ENCODE measurements around the gene EIF1AD.

The EIF1AD gene

DNA sequence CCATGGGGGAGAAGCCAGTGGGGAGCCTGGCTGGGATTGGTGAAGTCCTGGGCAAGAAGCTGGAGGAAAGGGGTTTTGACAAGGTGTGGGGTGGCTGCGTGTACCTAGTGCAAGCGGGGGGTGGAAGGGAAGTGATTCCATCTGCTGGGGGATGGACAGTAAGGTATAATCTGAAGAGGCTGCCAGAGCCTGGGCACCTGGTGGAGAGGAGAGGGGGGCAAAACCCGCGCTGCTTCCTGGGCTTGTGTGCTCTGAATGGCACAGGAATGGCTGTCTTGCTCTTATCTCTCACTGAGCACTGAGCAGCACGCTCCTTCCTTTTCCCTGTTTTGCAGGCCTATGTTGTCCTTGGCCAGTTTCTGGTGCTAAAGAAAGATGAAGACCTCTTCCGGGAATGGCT lies 1.3 kb upstream of the EIF1AD start:
- Histone ChIP-seq H3K4me1 (ENCODE audit: control insufficient read depth, insufficient read depth, low read length) (no peaks in the 10 kb centered on the region), H3K36me3 (ENCODE audit: control insufficient read depth, insufficient read depth, low read length) (peaks cover 20% of the 10 kb centered on the region; the same call in 1 of the 2 replicates), H3K4me3 (ENCODE audit: low read length) (peak overlapping the region; percentile 94; the same call in 1 of the 2 replicates), H3K27me3 (ENCODE audit: control insufficient read depth, insufficient read depth, low read length) (no peaks in the 10 kb centered on the region), H3K27ac (ENCODE audit: low read length) (no peak overlapping the region), H3K9me3 (ENCODE audit: control insufficient read depth, insufficient read depth, low read length) (no peaks in the 10 kb centered on the region)
- no CpG with 5 or more reads among the region's 6 CpGs for WGBS (ENCODE audit: insufficient coverage, insufficient read length)
- no peak for DNase-seq (ENCODE audit: low read depth, low spot score)

DNA sequence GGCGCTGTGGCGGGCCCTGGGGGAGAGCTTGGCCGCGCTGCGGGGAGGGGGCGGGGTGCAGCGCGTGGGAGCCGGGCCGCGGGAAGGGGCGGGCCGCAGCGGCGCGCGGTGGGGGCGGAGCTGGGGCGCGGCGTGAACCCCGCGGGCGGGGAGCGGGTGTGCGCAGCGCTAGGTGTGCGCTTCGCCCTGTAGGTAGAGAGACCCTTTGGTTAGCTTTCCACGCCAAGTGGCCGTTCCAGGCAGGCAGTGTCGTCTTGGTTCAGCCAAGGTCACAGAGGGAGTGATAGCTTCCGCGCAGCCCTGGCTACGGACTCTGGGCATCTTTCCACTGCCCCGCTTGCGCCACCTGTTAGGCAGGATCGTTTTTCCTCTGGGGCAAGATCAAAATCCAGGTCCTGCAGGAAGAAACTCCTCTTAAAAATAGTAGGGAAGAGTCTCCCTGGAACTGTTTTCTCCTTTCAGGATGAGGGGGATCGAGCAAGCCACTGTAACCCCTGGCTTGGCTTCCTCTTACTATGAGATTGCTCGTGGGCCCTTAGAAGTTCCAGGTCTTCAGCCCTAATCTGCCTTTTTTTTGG lies 780 bp upstream of the EIF1AD start:
- peak overlapping the region; percentile 94 for H3K4me3 ChIP-seq (ENCODE audit: low read length)
- H3K4me1 ChIP-seq (ENCODE audit: control insufficient read depth, insufficient read depth, low read length), result no peaks in the 10 kb centered on the region
- no CpG with 5 or more reads among the region's 40 CpGs for WGBS (ENCODE audit: insufficient coverage, insufficient read length)
- no peak overlapping the region for H3K27ac ChIP-seq (ENCODE audit: low read length)
- DNase-seq (ENCODE audit: low read depth, low spot score), result no peak
- H3K9me3 ChIP-seq (ENCODE audit: control insufficient read depth, insufficient read depth, low read length), result no peaks in the 10 kb centered on the region
- no peaks in the 10 kb centered on the region for H3K27me3 ChIP-seq (ENCODE audit: control insufficient read depth, insufficient read depth, low read length)
- peaks cover 24% of the 10 kb centered on the region; the same call in 1 of the 2 replicates for H3K36me3 ChIP-seq (ENCODE audit: control insufficient read depth, insufficient read depth, low read length)

DNA sequence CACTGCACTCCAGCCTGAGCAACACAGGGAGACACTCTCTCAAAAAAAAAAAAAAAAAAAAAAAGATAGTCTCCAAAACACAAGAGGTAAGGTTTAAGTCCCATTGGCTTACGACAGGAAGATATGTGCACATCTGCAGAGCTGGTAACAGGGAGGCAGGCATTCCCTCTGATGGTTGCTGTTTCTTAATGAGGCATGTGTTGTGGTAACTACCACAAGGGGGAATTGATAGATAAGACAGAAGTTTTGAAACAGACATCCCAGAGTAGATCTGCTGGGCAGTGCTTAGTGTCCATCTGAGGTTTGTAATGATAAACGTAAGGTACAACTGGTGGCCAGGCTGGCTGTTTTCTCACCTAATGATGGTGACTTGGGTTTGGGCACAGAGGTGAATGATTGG lies 4.7 kb downstream of the EIF1AD start:
- Histone ChIP-seq H3K36me3 (ENCODE audit: control insufficient read depth, insufficient read depth, low read length) (peaks cover 24% of the 10 kb centered on the region; the same call in 1 of the 2 replicates), H3K4me3 (ENCODE audit: low read length) (no peak overlapping the region), H3K27me3 (ENCODE audit: control insufficient read depth, insufficient read depth, low read length) (no peaks in the 10 kb centered on the region), H3K27ac (ENCODE audit: low read length) (no peak overlapping the region), H3K4me1 (ENCODE audit: control insufficient read depth, insufficient read depth, low read length) (no peaks in the 10 kb centered on the region), H3K9me3 (ENCODE audit: control insufficient read depth, insufficient read depth, low read length) (no peaks in the 10 kb centered on the region)
- DNase-seq (ENCODE audit: low read depth, low spot score), result no peak
- WGBS (ENCODE audit: insufficient coverage, insufficient read length), result no CpG with 5 or more reads among the region's 2 CpGs

DNA sequence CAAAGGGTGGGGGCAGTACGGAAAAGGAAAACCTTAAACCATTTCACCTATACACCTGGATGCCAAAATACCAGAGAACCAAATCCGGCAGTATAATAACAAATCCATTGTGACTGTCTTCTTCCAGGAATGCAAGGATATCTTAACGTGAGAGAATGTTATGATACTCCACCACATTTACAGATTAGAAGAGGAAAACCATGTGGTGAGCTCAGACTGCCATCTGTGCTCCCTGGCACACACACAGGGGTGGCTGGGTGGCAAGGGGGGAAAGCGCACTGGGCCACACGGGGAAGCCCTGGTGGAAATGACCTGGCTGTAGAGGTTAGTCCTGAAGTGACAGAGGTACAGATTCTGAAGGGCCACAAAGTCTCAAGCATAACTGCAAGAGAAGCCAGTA lies 9.9 kb downstream of the EIF1AD start:
- H3K4me3 ChIP-seq (ENCODE audit: low read length), result no peak overlapping the region
- DNase-seq (ENCODE audit: low read depth, low spot score), result no peak
- H3K36me3 ChIP-seq (ENCODE audit: control insufficient read depth, insufficient read depth, low read length), result no peaks in the 10 kb centered on the region
- WGBS (ENCODE audit: insufficient coverage, insufficient read length), result no CpG with 5 or more reads among the region's 5 CpGs
- no peaks in the 10 kb centered on the region; the same call in 1 of the 2 replicates for H3K27me3 ChIP-seq (ENCODE audit: control insufficient read depth, insufficient read depth, low read length)
- no peaks in the 10 kb centered on the region for H3K9me3 ChIP-seq (ENCODE audit: control insufficient read depth, insufficient read depth, low read length)
- no peak overlapping the region for H3K27ac ChIP-seq (ENCODE audit: low read length)
- H3K4me1 ChIP-seq (ENCODE audit: control insufficient read depth, insufficient read depth, low read length), result no peaks in the 10 kb centered on the region

DNA sequence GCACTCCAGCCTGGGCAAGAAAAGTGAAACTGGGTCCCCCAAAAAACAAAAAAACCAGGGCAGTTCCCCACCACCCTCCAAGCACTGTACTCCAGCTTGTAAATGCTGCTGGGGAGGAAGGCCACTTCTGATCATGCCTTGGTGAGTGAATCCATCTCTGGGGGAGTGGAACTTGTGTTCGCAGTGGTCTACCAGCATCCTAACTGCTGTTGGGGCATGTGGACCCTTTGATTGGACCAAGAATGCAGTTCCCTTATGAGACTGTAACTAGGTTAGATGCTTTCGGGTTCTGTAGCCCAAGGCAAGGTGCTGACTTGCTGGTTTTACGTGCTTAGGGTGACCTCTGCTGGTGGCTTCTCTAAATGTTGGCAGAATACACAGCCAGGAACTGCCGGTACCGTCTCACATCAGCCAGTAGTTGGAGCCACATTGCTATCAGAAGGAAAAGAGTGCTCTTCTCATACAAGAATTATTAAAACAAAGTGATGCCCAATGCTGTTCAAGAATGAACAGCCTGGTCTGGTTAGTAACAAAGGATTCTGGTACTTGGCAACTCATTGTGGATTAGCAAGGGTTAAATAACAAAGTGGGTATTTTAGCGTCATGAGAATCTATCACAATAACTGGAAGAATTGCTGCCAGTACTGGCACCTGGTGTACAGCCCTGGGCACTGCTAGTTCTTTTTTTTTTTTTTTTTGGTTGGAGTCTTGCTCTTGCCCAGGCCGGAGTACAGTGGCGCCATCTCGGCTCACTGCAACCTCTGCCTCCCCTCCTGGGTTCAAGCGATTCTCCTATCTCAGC lies 13.0 kb downstream of the EIF1AD start:
- Histone ChIP-seq H3K4me1 (ENCODE audit: control insufficient read depth, insufficient read depth, low read length) (no peaks in the 10 kb centered on the region), H3K36me3 (ENCODE audit: control insufficient read depth, insufficient read depth, low read length) (no peaks in the 10 kb centered on the region), H3K4me3 (ENCODE audit: low read length) (no peak overlapping the region), H3K9me3 (ENCODE audit: control insufficient read depth, insufficient read depth, low read length) (no peaks in the 10 kb centered on the region), H3K27me3 (ENCODE audit: control insufficient read depth, insufficient read depth, low read length) (no peaks in the 10 kb centered on the region; the same call in 1 of the 2 replicates), H3K27ac (ENCODE audit: low read length) (no peak overlapping the region)
- WGBS (ENCODE audit: insufficient coverage, insufficient read length), result no CpG with 5 or more reads among the region's 10 CpGs
- peak; percentile 93 for DNase-seq (ENCODE audit: low read depth, low spot score)

DNA sequence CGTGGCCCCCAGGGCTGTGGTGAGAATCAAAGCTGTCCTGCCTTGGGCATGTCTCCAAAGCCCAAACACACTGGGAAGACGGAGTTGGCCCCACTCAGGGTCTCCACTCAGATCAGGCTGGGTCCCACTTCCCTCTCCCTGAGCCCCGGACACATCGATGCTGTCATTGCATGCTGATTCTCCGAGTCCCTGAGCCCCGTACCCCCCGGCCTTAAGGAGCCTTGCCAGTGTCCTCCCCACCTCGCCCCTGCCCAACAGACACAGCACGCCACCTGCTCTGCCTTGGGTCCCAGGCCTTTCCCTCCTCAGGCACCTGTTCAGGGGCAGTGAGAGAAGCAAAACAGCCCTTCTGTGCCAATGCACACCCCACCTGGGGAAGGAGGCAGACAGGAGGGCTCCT lies 14.6 kb downstream of the EIF1AD start:
- no peaks in the 10 kb centered on the region for H3K36me3 ChIP-seq (ENCODE audit: control insufficient read depth, insufficient read depth, low read length)
- H3K27ac ChIP-seq (ENCODE audit: low read length), result no peak overlapping the region
- H3K9me3 ChIP-seq (ENCODE audit: control insufficient read depth, insufficient read depth, low read length), result no peaks in the 10 kb centered on the region
- WGBS (ENCODE audit: insufficient coverage, insufficient read length), result no CpG with 5 or more reads among the region's 9 CpGs
- DNase-seq (ENCODE audit: low read depth, low spot score), result no peak
- no peak overlapping the region for H3K4me3 ChIP-seq (ENCODE audit: low read length)
- H3K27me3 ChIP-seq (ENCODE audit: control insufficient read depth, insufficient read depth, low read length), result no peaks in the 10 kb centered on the region; the same call in 1 of the 2 replicates
- H3K4me1 ChIP-seq (ENCODE audit: control insufficient read depth, insufficient read depth, low read length), result no peaks in the 10 kb centered on the region

DNA sequence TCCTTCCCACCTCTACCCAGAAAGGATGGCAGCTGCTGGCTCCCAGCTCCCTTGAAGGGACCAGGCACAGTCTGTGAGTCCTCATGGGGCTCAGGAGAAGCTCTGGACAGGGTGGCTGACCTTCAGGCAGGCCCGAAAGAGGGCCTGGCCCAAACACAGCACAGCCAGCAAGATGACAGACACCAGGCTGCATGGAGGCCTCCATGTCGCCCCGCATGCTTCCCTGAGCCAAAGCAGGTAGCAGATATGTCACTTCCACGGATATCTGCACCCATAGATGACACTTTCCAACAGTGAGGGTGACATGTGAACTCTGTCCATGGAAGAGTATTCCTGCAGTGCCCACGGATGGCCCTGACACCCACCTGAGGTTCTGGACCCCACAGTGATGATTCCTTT lies 18.4 kb downstream of the EIF1AD start:
- DNase-seq (ENCODE audit: low read depth, low spot score), result no peak
- H3K27ac ChIP-seq (ENCODE audit: low read length), result no peak overlapping the region
- no peaks in the 10 kb centered on the region for H3K36me3 ChIP-seq (ENCODE audit: control insufficient read depth, insufficient read depth, low read length)
- no CpG with 5 or more reads among the region's 5 CpGs for WGBS (ENCODE audit: insufficient coverage, insufficient read length)
- H3K4me1 ChIP-seq (ENCODE audit: control insufficient read depth, insufficient read depth, low read length), result no peaks in the 10 kb centered on the region
- no peak overlapping the region for H3K4me3 ChIP-seq (ENCODE audit: low read length)
- no peaks in the 10 kb centered on the region for H3K9me3 ChIP-seq (ENCODE audit: control insufficient read depth, insufficient read depth, low read length)
- no peaks in the 10 kb centered on the region; the same call in 1 of the 2 replicates for H3K27me3 ChIP-seq (ENCODE audit: control insufficient read depth, insufficient read depth, low read length)

DNA sequence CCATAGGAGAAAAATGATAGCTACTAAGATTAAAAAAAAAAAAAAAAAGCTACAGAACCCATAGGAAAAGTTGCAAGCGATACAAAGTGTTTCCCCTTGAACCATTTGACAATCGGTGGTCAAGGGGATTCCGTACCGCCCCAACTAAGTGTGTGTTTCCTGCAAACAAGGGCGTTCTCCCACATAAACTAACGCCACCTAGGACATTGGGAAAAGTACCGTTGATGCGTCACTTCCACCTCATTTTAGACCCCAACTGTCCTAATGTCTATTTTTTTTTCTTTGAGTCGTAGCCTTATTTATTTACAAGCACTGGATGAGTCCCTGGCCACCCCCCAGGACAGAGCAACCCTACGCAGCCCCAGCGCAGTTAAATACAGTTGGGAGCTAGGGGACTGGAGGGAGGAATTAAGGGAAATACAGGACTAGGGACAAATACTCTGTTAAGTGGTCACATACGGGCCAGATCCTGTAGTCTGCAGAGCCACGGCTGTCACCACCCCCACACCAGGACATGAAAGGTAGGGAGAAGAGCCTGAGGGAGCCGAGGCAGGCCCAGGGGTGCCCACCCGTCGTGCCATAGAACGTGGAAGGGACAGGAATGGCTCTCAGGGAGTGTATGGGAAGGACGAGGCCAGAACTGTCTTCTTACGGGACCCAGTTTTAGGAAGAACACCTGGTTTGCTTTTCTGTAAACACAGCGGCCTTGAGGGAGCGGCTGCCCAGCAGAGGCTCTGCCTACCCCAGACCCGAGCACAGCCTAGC lies 19.0 kb downstream of the EIF1AD start:
- Histone ChIP-seq H3K27me3 (ENCODE audit: control insufficient read depth, insufficient read depth, low read length) (no peaks in the 10 kb centered on the region), H3K4me1 (ENCODE audit: control insufficient read depth, insufficient read depth, low read length) (no peaks in the 10 kb centered on the region), H3K4me3 (ENCODE audit: low read length) (no peak overlapping the region), H3K27ac (ENCODE audit: low read length) (no peak overlapping the region), H3K9me3 (ENCODE audit: control insufficient read depth, insufficient read depth, low read length) (no peaks in the 10 kb centered on the region), H3K36me3 (ENCODE audit: control insufficient read depth, insufficient read depth, low read length) (peaks cover 3% of the 10 kb centered on the region; the same call in 1 of the 2 replicates)
- DNase-seq (ENCODE audit: low read depth, low spot score), result no peak
- WGBS (ENCODE audit: insufficient coverage, insufficient read length), result no CpG with 5 or more reads among the region's 22 CpGs

DNA sequence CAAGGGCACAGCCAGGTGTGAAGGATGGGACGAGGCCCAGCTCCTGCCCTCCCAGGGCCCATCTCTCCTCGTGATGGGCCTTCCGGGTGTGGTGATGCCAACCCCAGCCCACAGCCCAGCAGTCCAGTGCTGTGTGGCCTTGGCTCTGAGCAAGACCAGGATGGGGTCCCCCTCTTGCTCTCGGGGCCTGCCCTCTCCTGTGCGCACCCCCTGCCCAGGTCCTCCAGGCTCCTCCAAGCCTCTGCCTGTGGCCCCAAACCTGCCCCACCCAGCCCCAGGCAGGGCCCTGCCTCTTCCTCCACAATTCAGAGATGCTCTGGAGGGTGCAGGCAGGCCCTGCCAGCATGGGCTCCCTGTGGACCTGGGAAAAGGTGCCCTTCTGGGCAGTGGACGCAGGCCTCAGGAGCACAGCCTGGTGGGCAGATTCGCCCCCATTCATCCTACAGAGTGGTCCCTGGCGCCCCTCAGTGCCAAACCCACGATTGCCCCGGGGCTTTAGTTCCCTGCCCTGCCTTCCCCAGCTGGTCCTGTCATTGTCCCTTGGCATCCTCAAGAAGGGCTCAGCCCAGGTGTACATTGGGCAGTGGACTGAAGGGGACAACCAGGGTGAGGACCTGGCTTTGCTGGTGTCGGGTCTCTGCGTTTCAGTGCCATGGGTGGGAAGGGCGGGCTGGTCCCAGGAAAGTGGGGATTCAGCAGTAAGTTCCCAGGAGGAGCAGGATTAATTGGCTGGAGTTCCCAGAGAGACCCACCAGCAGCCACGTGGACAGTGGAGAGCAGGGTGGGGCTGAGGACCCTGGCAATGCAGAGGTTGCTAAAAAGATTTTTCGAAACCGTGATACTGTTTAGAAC lies 19.8 kb downstream of the EIF1AD start:
- H3K27me3 ChIP-seq (ENCODE audit: control insufficient read depth, insufficient read depth, low read length), result no peaks in the 10 kb centered on the region
- no peak for DNase-seq (ENCODE audit: low read depth, low spot score)
- peaks cover 10% of the 10 kb centered on the region for H3K36me3 ChIP-seq (ENCODE audit: control insufficient read depth, insufficient read depth, low read length)
- no peaks in the 10 kb centered on the region for H3K9me3 ChIP-seq (ENCODE audit: control insufficient read depth, insufficient read depth, low read length)
- no peak overlapping the region for H3K27ac ChIP-seq (ENCODE audit: low read length)
- no peak overlapping the region for H3K4me3 ChIP-seq (ENCODE audit: low read length)
- H3K4me1 ChIP-seq (ENCODE audit: control insufficient read depth, insufficient read depth, low read length), result no peaks in the 10 kb centered on the region
- no CpG with 5 or more reads among the region's 16 CpGs for WGBS (ENCODE audit: insufficient coverage, insufficient read length)

All from iPS DF 6.9 (cell line).